HPDE6-E6E7 (cell line): Measurements from ENCODE around the gene NUTM2F.
A peak's percentile ranks its signal among the peaks of the same experiment; 100 is the strongest.
"Not testable (repeated sequence)": the region's sequence is repeated elsewhere in the genome, so short reads cannot be mapped to it uniquely, and the experiment has no call there.

Experiments used
- DNase-seq: peaks from one replicate; pipeline ENCODE4 v3.0.0; 2011; ENCODE audit warnings: missing footprints; ENCODE audit errors: extremely low spot score

Gene NUTM2F

GRCh38 chr9:94328544-94328943 lies at the start of gene NUTM2F:
NUTM2F (minus strand) TSS chr9:94328644; CDS start chr9:94328623, 21 bp downstream.
- DNase-seq: not testable (repeated sequence)

GRCh38 chr9:94375197-94375596 lies 46.8 kb upstream of the NUTM2F start:
- not testable (repeated sequence) for DNase-seq

DNA sequence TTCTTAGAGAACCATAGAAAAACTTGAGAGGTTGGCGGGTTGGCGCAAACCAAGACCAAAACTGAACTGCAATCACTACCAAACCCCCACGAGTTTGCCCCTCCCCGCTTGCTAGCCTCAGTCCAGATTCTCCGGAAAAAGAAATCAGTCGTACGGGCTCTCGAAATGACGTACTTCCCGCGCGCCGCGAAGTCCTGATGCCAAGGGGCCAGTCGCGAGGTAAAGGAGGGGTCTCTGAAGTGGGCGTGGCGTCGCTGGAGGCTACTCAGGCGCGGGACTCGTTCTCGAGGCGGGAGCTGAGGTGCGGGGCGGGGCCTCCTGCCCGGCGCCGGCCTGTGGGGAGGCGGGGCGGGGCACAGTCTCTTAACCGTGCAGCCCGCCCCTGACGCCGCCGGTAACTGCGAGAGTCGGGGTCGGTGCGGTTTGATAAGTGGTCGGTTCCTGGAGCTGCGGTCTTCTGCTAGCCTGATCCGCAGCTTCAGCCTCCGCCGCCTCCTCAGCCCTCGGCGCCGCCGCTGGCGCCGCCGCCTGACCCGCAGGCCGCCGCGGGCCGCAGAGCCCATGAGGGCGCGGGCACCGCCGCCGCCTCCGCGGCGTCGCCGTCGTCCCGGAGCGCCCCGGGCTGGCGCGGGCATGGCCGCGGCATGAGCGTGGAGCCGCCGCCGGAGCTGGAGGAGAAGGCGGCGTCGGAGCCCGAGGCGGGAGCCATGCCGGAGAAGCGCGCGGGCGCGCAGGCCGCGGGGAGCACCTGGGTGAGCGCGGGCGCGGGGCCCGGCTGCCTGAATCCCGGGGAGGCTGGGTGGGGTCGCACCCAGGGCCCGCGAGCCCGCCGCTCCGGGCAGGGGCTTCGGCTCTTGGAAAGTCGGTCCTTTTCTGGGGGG lies 46.0 kb upstream of the NUTM2F start:
- peak; percentile 44 for DNase-seq

GRCh38 chr9:94373779-94374175 lies 45.3 kb upstream of the NUTM2F start:
- DNase-seq: not testable (repeated sequence)

- not testable (repeated sequence) for DNase-seq
Observed at GRCh38 chr9:94370266-94370665, 41.8 kb upstream of the NUTM2F start.

DNA sequence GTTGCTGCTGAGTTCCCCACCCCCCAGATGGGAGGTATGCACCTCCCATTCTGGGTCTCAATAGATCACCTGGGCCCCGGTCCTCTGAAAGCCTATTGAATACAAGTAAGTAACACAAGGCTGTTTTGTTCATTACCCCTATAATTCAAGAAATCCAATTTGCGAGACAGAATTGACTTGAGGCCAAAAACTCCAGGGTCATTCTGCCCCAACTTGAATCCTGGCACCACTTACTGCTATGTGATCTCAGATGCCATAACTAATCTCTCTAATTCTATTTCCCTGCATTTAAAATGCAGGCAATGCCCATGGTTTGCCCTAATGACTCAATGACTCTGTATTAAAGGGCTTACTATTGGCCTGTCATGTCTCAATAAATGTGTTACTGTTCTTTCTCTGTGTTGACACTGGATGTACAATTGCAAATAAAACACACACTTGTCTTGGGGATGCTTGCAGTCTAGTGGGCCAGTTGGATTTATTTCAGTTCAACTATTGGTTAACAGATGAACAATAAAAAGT lies 35.7 kb upstream of the NUTM2F start:
- not testable (repeated sequence) for DNase-seq

DNA sequence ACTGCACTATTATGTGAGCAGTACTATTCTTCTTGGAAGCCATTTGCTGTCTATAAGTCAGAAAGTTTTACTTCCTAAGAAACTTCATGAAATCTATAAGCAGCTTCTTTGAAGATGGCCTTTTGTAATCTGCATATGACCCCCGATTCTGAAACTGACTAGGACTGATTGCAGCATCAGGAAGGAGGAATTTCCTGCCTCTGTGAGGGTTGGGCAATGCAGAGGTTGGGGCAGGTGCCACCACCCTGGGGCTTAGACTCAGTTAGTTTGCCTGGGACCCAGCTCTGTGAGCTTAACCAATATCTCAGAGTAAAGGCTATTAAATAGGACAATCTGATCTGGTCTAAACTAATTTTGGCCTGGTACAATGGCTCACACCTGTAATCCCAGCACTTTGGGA lies 28.7 kb upstream of the NUTM2F start:
- DNase-seq: not testable (repeated sequence)

DNA sequence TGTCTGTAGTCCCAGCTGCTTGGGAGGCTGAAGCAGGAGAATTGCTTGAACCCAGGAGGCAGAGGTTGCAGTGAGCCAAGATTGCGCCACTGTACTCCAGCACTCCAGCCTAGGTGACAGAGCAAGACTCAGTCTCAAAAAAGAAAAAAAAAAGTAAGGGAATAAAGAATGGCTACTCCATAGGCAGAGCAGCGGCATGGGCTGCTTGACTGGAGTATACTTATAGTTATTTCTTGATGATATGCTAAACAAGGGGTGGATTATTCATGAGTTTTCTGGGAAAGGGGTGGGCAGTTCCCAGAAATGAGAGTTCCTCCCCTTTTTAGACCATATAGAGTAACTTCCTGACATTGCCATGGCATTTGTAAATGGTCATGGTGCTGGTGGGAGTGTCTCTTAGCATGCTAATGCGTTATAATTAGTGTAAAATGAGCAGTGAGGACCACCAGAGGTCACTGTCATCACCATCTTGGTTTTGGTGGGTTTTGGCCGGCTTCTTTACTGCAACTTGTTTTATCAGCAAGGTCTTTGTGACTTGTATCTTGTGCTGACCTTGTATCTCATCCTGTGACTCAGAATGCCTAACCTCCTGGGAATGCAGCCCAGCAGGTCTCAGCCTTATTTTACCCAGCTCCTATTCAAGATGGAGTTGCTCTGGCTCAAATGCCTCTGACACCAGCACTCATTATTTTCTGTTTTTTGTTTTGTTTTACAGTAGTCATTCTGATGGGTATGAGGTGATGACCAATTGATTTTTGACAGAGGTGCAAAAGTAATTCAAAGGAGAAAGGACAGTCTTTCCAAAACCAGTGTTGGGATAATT lies 23.7 kb upstream of the NUTM2F start:
- DNase-seq: not testable (repeated sequence)

DNA sequence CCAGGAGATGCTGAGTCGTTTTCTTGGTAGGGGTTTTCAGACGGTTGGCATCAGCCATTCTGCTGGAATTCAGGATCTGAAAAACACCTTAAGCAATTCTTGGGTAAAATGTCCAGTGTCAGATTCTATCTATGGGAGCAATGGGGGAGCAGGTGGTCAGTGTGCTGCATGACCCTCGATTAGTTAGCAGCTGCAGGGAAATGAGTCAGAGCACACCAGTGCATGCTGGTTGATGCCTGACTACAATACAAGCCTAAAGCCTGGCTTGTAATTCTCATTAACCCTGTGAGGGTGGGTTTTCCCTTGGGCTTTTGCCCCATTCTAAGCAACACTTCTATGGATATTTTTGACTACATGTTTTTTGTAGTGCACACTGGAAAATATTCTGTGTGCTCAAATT lies 20.3 kb upstream of the NUTM2F start:
- DNase-seq: not testable (repeated sequence)

DNA sequence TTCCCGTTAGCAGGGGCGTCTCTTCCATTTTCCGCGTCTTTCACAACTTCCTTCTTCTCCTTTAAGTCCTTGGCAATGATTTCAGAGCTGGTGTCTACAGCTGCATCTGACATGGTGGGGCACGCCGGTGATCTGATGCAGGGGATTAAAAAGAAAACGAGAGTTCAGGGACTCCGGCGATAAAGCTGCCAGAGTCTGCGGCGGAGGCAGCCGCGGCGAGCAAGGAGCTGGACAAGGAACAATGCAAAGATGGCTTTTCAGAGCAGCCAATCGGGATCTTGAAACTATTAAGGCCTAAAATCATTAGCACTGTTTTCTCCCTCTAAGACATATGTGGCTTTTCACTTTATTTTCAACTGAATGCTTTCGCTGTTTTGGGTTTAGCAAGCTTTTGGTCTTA lies 19.0 kb upstream of the NUTM2F start:
- DNase-seq: not testable (repeated sequence)

- not testable (repeated sequence) for DNase-seq
Observed at GRCh38 chr9:94341703-94342102, 13.3 kb upstream of the NUTM2F start.

DNA sequence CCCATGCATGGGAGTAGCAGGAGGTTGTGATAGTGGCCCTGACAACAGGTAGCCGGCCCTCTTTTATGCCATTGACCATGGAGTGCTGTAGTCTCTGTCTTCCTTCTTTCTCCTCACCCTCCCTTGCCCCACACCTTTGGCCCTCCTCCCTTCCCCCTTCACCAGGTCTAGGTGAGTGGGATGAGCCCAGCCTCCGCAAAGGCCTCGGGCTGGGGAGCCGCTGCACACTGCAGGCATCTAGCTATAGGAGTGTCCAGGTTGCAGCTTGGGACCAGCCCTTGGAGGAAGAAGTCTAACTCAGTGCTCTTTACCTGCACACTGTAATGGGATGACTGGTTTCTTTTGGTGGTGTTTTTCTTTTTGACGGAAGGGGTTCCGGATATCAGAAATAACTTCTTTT lies 12.3 kb upstream of the NUTM2F start:
- not testable (repeated sequence) for DNase-seq

GRCh38 chr9:94339657-94340056 lies 11.2 kb upstream of the NUTM2F start:
- DNase-seq: not testable (repeated sequence)

DNA sequence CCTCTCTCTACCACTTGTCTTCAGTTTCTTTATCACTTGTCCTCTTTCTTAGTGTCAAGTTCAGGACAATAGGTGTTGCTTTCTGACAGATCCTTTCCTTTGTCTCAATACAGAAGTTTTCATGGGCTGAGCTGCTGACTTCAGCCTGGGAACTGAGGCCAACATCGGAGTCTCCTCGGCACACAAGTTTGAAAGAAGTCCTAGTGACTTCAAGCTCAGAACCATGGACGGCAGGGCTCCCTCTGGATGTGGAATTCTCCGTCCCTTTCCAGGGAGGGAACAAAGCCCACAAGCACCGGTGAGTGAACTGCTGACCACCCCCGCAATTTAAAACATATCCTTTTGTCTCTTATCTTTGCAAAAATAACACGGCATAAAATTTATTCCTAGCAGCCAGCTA lies 10.3 kb upstream of the NUTM2F start:
- not testable (repeated sequence) for DNase-seq

DNA sequence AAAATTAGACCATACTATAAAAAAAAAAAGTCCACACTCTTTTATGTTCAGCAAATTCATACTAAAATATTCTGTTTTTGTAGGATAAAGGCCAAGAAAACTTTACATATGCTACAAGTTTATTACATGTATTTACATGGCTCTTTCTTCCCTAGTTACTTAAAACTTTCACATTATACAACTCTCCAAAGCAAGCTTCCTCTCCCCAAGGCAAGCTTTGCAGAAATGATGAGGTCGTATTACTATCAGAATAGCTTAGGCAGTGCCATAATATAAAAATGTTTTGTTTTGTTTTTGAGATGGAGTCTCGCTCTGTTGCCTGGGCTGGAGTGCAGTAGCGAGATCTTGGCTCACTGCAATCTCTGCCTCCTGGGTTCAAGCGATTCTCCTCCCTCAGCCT lies 8.0 kb upstream of the NUTM2F start:
- DNase-seq: not testable (repeated sequence)

- not testable (repeated sequence) for DNase-seq
Observed at GRCh38 chr9:94325583-94325982, 2.9 kb downstream of the NUTM2F start.

DNA sequence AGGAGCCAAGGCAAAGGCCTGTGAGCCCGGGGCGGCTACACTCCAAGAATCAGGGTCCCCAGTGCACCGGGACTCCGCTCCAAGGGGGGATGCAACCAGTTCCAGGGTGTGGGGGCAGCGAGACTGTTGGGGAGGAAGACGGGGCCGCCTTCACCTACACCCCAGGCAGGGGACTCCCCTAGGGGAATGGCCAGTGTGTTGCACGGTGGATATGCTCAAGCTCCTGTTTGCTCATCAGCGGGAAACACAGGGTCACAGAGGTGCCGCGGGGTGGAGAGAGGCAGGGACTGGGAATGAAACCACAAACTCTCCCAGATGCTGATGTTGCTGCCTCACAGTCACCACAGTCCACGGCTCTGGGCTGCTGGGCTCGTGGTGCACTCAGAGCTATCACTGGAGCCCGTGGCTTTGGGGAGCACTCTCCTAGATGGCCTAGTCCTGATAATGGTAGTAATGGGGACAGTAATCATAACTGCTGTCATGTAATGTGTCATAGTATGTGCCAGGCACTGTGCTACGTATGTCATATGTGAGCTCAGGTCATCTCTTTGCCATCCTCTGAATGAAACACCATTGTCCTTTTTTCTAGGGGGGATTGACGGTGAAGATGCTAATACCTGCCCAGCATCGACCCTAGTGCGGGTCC lies 5.2 kb downstream of the NUTM2F start:
- DNase-seq: not testable (repeated sequence)

DNA sequence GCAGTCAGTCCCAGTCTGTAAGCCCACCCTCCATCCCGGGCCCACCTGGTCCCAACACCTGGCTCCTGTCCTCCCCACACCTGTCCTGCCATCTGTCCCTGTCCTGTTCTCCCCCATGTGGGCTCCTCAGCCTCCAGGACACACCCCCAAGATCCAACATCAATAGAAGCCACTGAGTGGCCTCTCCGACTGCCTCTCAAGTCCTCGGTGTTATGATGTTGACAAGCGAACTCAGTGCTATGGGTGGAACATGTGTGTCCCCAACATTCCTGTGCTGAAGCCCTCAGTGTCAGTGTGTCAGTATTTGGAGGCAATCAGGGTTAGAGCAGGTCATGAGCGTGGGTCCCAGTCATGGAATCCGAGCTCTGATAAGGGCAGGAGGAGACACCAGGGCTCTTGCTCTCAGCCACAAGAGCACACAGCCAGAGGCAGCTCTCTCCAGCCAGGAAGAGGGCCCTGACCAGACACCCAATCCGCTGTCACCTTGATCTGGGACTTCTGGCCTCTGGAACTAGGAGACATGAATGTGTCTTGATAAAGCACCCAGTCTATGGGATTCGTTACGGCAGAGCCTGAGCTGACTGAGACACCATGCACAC lies 6.0 kb downstream of the NUTM2F start:
- DNase-seq: not testable (repeated sequence)

DNA sequence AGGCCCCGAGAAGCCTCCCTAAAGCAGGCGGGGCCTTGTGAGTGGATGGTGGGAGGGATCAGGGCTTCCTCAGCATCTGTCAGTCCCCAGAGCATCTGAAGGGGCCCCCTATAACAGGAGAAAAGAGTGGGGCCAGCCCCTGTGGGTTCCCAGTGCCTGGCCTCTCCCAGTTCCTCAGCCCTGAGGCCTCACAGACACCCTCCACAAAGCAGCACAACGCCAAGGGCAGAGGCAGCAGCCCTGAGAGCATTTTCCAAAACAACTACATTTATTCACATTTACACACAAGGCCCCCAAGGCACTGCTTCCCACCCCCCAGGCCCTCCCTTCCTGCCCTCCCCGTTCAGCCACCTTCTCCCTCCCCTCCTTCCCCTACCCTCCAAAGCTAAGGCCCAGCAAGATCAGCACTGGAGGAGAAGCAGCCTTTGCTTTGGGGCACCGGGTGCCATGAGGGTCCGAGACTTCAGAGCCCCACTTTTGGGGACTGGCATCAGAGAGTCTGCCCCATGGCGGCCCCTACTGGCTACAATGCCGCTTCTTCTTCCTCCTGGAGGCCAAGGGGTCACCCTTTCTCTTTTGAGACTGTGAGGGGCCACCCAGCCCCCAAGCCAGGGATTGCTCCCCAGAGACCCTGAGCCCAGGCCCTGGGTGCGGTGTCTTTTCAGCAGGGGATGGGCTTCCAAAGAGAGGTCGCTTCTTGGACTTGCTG lies 10.3 kb downstream of the NUTM2F start:
- not testable (repeated sequence) for DNase-seq

DNA sequence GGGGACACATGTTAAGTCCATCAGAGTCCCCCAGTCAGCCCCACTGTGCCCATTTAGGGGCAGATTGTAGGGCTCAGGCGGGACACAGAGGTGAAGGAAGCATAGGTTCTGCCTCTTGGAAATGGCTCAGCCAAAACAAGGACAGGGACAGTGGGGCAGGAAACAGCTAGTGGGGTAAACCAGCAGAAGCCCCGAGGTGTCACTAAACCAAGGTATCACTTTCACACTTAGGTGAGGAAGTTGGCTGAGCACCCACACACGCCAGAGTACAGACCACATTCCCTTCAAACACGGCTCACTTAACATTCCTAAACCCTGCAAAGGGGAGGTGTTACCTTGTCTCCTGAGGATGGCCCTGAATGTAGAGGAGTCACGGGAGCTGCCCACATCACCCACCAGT lies 12.2 kb downstream of the NUTM2F start:
- not testable (repeated sequence) for DNase-seq
